ENCODE results near the gene ADGRA3.
"Not testable (repeated sequence)": the region's sequence is repeated elsewhere in the genome, so short reads cannot be mapped to it uniquely, and the experiment has no call there.

ADGRA3 gene

DNA sequence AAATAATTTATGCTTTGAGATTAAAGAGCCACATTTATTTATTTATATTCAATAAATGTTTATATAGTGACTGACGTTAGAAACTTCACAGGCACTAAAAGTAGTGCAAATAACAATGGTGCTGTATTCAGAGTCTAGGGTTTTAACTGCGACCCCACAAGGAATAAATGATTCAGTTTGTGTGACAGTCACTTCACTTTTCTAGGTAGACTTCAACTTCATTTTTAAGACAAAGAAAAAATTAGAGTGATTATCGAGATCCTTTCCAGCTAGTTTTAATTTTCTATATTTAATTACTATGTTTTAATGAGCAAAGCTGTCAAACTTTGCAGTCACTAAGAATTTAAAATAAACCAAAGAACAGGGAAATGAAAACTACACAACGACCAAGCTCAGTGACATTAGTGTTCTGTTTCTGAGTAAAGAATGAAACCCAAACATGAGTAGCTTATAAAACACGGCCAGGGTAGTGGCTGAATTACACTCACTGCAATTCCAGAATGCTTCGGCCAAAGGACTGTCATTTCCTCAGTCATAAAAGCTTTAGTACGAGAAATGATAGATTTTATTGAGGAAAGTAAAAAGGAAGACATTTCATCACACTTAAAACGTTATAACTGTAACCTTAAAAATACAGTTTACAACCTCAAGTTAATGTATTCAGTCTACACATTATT, 38.6 kb downstream of the ADGRA3 start:
- DNase-seq = no peak

DNA sequence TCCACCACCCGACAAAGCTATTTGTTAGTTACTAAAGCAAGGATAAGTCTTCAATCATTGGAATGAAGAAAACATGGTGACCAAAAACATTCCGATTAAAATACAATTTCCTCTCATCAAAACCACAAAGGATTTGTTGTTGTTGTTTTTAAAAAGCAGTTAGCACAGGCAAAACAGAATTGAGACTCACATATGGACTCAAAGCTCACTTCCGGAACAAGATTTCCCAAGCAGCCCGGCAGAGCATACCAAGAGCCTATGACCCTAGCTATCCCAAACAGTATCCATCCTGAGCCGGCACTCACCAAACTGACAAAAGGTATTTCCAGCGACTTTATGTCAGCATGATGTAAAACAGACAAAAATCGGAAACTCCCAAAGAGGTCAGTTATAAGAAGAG, 39.9 kb downstream of the ADGRA3 start:
- DNase-seq = no peak

DNA sequence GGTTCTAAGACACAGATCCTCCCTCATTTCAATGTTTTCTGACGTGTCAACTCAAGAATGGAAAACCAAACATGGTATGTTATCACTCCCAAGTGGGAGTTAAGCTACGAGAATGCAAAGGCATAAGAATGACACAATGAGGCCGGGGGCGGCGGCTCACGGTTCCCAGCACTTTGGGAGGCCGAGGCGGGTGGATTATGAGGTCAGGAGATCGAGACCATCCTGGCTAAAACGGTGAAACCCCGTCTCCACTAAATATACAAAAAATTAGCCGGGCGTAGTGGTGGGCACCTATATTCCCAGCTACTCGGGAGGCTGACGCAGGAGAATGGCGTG, 40.6 kb downstream of the ADGRA3 start:
- DNase-seq = not testable (repeated sequence)

DNA sequence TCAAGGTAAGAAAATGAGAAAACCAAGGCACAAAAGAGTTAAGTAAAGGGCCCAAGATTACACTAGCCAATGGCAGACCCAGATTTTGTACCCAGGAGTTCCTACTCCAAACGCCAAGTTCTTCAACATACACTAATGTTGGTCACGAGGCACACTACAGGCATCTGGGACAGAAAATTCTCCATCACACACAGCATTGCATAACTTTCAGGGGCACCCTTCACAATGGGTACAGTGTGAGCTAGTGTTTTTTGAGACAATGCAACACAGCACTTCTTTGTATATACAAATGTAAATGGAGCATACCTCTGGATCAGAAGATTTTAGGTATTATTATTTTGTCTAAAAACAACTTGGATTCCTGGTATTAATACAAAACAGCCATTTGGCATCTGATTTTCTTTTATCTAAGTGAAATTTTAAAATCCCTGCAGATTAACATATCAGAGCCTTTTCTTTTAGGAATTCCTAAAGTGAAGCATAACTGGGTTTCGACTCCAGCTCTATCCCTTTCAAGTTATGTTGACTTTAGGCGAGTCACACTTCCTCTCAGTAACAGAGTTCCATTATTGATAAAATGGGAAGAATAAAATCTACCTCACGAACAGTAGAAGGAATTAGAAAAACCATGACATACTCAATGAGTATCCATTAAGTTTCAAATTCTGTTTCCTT, 41.1 kb downstream of the ADGRA3 start:
- no peak for DNase-seq

DNA sequence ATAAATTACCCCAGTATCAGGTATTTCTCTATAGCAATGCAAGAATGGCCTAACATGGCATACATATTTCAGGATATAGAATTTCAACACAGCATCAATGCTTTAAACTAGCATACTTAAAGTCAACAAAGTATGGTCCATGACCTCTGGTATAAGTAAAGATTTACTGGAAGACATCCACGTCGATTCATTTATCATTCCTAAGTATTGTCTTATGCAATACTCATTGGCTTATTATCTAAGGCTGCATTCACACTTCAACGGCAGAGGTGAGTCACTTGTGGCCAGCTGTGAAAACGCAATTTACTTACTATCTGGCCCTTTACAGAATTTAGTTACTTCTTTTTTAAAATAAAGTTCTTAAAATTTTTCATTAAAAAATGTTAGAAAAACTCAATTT, 42.6 kb downstream of the ADGRA3 start:
- no peak for DNase-seq

DNA sequence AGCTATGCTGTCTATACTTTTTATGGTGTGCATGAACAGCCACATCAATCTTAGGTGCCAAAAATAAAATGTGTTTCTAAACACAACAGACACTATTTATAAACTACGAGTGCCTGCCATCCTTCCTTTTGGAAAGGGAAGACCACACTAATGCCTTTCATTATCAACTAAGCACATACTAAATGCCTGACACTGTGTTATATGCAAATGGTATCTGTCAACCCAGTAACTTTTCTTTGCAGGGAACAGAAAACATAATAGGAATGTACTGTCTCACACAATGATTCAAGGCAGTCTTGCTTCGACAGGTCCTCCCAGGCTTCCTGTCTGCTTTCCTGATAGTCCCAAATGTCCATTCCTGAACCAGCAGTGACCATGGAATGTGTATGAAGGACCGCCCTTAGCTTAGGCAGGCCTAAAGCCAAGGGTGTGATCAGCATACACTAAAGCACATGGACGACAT, 43.8 kb downstream of the ADGRA3 start:
- no peak for DNase-seq

DNA sequence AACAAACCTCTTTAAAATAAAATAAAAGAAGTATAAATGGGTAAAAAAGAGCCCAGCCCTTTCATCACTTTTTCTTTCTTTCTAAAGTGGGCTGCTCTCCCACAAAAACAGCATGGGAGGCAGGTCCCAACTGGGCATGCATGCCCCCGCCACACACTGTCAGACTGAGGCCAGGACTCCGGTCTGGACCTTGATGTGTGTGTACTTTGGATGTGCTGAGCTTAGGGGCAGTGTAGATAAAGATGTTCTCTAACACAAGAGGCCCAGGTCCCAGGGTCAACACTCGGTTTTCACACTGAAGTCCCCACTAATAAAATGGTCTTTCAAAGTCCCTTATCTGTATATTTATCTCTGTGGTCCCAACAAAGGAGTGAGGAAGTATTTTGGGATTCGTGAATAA, 44.4 kb downstream of the ADGRA3 start:
- no peak for DNase-seq

DNA sequence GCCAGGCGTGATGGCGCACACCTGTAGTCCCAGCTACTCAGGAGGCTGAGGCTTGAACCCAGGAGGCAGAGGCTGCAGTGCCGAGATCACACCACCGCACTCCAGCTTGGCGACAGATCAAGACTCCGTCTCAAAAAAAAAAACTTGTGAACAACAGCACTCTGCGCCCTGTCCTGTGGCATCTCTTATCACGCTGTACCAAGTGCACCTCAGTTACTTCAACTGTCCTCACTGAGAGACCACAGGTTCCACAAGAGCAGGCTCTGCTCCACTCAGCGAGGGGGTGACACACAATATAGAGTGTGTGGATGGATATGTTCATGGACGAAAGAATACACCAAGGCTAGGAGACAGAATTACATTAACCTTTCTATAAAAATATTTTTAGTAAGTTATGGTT, 49.3 kb downstream of the ADGRA3 start:
- DNase-seq = no peak

DNA sequence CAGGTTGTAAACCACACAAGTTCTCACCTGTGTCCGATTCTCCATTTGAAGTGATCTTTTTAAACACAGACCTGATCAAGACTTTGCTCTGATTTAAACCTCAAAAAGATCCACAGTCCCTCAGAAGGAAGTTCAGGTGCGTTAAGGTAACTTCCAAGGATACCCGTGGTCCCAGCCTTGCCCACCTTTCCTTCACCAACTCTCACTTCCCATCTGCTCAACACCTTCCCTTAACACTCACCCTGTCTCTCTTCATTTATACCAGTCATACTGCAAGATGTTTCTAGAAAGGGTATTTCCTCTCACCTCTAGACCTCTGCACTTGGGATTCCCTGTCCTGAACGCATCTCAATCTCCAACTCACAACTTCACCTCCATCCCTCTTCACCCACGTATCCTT, 49.9 kb downstream of the ADGRA3 start:
- no peak for DNase-seq

DNA sequence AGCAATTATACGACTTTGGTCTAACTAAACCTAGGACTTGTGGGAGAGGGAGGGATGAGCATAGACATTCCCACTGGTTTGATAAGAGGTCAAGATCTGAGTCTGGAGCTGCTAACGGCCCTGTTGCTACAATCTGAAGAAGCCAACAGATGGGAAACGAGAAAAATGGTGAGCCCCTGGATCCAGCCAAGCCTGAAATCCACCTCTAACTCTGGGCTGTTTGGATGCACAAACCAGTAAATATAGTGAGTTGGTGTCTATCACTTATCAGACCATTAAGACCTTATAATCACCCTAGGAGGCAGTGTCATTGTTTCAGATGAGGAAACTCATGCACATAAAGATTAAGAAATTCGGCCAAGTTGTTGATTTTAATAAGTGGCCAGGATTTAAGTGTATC, 50.5 kb downstream of the ADGRA3 start:
- no peak for DNase-seq

DNA sequence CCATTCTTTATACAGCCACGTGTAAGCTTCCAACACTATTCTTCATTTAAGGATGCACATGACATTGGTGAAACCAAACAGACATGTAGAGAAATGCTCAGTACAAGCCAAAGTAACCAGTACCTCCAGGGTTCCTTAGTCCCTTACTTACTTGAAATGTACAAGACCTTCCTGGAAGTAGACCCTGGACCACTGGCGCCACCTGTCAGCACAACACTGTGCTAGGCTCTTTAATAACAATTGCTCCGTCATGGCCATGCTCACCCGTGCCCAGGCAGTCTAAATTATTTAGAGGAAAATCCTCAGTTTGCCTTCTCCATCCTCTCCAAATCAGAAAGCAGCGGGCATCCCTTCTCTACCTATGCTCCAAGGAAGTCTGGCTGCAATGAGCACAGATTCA, 52.7 kb downstream of the ADGRA3 start:
- DNase-seq = peak; percentile 8

DNA sequence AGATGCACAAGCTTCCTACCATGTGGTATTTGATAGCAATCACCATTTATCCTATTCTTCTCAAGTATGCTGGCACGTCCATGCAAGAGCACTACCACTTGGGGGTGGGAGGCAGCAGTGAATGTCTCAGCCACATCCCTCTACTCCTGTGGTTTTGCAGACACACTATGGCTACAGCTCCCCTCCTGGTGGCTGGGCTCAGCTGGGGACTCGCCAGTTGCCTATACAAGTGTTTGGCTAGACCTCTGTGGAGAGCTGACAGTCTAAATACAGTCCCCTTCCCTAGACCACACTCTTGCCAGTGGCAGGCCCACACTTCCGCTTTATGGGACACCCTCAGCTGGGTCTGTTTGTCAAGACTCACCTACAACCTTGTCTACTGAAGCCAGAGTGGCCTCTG, 53.2 kb downstream of the ADGRA3 start:
- DNase-seq = no peak

DNA sequence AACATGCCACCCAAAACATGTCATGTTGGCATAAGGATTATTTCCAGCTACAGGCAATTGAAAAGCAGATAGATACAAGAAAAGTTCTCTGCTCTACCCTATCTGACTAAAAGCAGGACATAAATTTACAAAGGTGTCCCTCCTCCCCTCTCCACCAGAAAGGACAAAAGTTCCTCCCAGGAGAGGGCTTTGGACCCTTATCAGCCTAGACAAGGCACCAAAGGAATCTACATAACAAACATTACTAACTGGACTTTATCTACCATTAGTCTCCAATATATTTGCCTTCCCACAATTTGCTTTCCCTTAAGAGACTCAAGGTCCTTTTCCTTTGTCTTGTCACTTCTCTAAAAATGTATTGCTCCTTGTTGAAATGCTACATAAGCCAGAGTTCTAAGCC, 55.6 kb downstream of the ADGRA3 start:
- no peak for DNase-seq

DNA sequence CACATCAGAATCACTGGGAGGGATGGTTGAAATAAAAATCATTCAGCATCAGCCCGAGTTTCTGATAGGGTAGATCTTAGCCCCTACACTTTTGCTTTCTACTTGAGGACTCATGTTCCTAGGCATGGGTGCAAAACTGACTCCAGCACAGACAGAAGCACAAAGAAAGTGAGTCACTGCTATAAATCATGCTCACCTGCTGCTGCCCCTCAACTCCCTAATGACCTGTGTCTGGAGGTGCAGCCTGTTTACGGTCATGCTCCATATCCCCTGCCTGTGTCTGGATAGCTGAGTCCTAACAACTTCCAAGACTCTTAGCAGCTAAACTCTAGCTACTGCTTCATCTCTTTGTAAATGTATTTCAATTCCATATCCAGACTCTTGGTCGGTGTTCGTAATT, 57.8 kb downstream of the ADGRA3 start:
- DNase-seq = peak; percentile 6

DNA sequence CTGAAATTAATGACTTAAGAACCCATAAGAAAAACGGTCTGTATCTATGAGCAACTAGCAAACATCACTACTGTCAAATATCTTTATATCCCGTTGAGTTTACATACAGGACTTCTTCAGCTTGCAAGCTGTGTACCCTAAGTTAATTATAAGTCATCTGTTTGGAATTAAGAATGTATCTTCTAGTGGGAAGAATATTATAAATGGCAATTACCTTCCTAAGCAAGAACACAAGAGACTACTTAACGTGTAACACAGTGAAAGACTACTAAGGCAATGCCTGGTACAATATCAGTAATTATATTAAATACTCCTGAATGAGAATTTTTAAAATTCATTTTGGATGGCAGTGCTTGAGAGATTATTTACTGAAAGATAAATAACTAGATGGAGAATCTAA, 58.5 kb downstream of the ADGRA3 start:
- DNase-seq = no peak

DNA sequence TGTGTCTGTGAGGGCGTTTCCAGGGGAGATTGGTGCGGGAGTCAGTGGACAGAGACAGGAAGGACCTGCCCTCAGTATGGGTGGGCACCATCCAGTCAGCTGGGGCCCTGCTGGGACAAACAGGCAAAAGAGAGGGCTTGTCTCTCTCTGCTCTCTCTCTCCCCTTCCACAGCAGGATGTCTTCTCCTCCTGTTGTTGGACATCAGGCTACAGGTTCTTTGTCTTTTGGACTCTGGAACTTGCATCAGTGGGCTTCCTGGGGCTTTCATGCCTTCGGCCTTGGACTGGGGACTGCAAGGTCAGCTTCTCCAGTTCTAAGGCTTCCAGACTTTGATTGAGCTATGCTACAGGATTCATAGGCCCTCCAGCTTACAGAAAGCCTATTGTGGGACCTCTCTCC, 59.6 kb downstream of the ADGRA3 start:
- peak; percentile 53 for DNase-seq

DNA sequence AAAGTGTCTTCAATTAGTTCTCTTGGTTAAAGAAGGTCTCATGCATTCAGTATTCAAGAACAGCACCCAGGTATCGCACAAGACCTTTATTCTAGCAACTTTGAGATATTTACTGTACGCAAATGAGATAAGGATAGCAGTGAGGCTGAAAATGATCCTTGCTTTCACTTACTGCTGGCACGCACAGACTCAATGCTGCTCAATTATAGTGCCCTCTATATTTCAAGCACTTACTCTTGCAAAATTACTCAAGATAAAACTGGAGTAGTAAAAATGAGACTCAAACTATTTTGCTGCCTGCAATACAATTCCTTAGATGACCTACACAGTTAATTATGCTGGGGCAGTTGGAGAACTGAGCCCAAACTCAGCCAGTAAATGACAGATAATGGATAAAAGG, 60.9 kb downstream of the ADGRA3 start:
- DNase-seq = no peak

DNA sequence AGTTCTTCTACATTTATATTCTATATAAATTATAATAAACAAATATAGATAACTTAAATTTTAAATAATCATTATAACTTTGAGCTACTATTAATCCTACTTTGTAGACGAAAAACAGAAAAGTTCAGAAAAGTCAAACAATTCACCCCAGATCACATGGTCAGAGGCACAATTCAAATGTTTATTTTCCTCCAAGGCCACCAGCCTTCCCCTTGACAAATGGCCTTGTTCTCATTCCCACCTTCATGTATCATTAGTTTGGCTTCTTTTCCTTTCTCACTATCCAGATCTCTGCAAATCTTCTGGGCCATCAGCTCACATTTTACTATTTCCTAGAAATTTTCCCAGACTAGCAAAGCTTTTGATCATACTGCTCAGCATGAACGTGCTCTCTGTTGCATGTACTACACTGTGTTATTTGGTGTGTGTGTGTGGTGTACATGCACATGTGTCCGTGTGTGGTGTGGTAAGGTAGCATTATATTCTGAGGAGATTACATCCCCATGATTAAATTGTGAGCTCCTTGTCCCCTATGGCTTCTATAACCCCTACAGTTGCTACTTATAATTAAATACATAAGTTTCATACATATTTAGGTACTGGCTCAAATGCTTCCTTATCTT, 61.5 kb downstream of the ADGRA3 start:
- DNase-seq = no peak

DNA sequence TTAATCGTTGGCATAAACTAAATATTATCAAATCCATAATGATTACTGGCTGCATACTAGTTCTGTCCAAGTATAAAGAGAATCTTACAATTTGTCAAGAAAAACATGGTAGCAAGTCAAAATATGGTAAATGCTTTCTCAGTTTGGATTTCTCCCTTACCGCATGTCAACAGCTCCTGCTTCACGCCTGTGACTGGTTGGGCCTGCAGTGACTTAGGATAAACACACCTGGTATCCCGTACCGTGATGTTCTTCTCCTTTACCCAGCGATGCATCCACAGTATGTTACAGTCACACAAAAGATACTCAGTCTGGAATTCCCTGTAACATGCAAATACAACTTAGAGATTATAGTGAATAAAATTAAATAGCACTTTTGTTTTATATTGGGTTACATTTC, 71.1 kb downstream of the ADGRA3 start:
- no peak for DNase-seq

DNA sequence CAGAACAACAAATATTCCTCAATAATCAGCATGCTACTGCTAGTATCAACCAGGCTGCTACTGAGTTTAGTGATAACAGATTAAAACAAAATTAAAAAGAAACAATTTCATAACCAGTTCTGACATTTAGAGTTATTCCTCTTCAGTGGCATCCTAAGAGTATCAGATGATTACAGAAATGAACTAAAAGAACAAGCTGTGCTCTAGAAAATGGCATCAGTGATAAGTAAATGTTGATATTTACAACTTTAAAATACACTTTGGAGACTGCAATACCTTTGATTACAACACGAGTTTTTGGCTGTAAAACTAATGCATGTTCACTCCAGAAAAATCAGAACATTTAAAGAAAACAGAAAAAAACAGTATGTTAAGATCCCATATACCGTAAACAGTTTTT, 72.9 kb downstream of the ADGRA3 start:
- no peak for DNase-seq

DNA sequence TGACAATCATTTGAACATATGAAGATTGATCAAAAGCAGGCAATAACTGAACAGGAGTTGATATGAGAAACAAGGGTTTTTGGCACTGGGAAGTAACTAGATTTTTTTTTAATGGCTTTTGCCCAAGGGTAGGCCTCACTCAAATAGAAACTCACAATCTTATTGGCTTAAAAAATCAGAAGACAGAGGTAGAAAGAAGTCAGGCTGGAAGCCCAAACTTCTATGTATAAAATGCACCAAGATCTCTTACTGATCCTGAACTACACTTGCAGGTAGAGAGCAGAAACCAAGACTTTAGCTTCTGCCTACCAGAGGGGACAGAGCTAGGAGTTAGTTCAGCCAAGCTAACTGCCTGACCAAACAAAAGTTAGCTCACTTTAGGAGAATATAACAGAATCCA, 74.9 kb downstream of the ADGRA3 start:
- no peak for DNase-seq

DNA sequence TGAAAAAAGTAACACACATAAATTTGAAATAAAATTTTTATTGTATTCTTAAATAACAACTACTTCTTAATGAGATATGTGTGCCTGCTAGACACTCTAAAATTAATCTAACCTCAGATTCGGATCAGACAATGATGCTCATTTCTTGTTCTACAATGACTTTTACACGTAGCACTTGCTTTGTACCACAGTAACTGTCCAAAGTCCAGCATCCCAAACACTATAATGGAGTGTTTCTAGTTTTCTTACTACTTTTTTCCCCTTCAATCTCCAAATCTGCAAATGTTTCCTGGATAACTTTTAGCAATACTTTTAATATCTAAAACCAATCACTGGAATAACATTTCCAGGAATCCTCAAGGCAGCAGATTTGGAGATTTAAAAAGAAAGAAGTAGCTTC, 75.9 kb downstream of the ADGRA3 start:
- no peak for DNase-seq

DNA sequence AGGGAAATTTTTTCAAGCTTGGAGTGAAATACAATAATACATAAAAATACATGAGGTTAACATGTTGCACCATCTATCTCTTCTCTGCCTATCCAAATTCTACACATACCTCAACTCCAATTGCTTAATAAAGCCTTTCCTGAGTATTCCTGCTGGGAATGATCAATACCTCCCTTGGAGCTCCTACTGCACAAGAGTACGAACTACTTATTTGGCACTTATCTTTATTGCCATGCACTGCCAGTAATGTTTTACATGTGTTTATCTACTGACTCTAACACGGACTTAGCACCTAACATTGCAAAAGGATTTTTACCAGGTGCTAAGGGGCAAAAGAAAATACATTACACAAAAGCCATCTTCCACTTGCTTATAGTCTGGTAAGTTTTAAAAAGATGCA, 80.2 kb downstream of the ADGRA3 start:
- DNase-seq = no peak

DNA sequence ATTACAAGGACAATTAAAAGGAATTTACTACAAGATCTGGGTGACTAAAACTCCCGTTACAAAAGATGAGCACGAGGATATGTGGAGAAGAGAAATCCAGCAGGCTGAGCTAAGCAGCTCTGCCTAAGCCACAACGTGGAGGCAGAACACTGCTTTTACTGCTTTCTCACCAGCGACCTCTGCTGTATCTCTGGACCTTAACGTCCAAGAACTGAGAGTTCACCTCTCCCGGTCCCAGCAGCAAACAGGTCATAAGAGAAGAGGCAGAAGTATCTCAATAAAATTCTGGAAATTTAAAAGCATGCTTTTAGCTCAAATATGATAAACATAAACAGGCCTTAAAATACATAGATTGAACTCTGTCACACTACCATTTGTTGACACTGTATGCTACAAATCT, 81.0 kb downstream of the ADGRA3 start:
- DNase-seq = peak; percentile 65

DNA sequence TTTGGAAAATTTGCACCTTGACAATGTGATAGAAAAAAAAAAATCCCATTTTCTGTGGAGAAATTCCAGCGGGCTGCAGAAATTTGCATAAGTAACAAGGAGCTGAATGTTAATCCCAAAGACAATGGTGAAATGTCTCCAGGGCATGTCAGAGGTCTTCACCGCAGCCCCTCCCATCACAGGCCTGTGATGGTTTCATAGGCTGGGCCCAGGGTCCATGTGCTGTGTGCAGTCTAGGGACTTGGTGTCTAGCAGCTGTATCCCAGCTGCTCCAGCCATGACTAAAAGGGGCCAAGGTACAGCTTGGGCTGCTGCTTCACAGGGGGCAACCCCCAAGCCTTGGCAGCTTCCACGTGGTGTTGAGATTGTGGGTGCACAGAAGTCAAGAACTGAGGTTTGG, 85.2 kb downstream of the ADGRA3 start:
- DNase-seq = no peak
